Caco-2 (cell line): ENCODE results near the gene EPB41L4A. TPM values are rescaled to one million over a fixed set of nuclear protein-coding genes. Genes with fewer than 3 reads are reported as not detected.

Experiments used
- BruUV-seq: library from RNA; stranded (reverse); fragments of 400-500 nt; replicated peaks from 2 replicates; lab custom pipeline; 2021; lab: Mats Ljungman, UMichigan
- CTCF ChIA-PET: fragments of 300-600 bp; sonication (Branson Sonifier 250); formaldehyde crosslinking; loops from one replicate; lab custom pipeline; 2022; ENCODE audit warnings: antibody characterized with exemption; lab: Charles Lee
- POLR2A ChIA-PET: fragments of 300-600 bp; sonication (Branson Sonifier 250); formaldehyde crosslinking; loops from one replicate; lab custom pipeline; 2022; ENCODE audit warnings: antibody characterized with exemption; lab: Charles Lee
- DNase-seq, 2 experiments: peaks; one replicate each; pipeline versions ENCODE4 v3.0.0 to v3.0.0-alpha.2; 2020 to 2022
- H3K27me3 ChIP-seq: replicated peaks from 2 replicates; pipeline ENCODE4 v1.6.0; 2011; ENCODE audit warnings: low read length; ENCODE audit not compliant: control insufficient read depth, insufficient read depth
- H3K36me3 ChIP-seq: 2 replicates; pipeline ENCODE4 v1.5.1; 2011; ENCODE audit warnings: low read length; ENCODE audit not compliant: control insufficient read depth, insufficient read depth
- H3K4me1 ChIP-seq: fragments of 250-450 bp; sonication (Bioruptor Pico); 2 replicates; pipeline ENCODE4 v1.5.1; 2020; ENCODE audit warnings: mild to moderate bottlenecking
- H3K4me3 ChIP-seq: 2 replicates; pipeline ENCODE4 v1.5.1; 2011; ENCODE audit warnings: low read depth, mild to moderate bottlenecking, control low read depth, low read length
- H3K9me3 ChIP-seq: fragments of 250-450 bp; sonication (Bioruptor Pico); 2 replicates; pipeline ENCODE4 v1.5.1; 2020; ENCODE audit warnings: mild to moderate bottlenecking, moderate library complexity
- H3K27ac Mint-ChIP-seq: one replicate; pipeline ENCODE4 v1.8.0; 2022; ENCODE audit warnings: mixed read lengths; ENCODE audit not compliant: unreplicated experiment
- H3K27me3 Mint-ChIP-seq: one replicate; pipeline ENCODE4 v1.8.0; 2022; ENCODE audit warnings: mixed read lengths; ENCODE audit not compliant: insufficient read depth, unreplicated experiment
- H3K36me3 Mint-ChIP-seq: one replicate; pipeline ENCODE4 v1.8.0; 2022; ENCODE audit warnings: mild to moderate bottlenecking, mixed read lengths; ENCODE audit not compliant: insufficient read depth, unreplicated experiment
- H3K4me1 Mint-ChIP-seq: one replicate; pipeline ENCODE4 v1.8.0; 2022; ENCODE audit warnings: low read depth, mixed read lengths; ENCODE audit not compliant: unreplicated experiment
- H3K4me3 Mint-ChIP-seq: one replicate; pipeline ENCODE4 v1.8.0; 2022; ENCODE audit warnings: mild to moderate bottlenecking, moderate library complexity, mixed read lengths; ENCODE audit not compliant: unreplicated experiment
- H3K9me3 Mint-ChIP-seq: one replicate; pipeline ENCODE4 v1.8.0; 2022; ENCODE audit warnings: mixed read lengths; ENCODE audit not compliant: unreplicated experiment
- intact Hi-C: fragments of 100-400 bp; cut with micrococcal nuclease; formaldehyde crosslinking; loops from one replicate; pipeline ENCODE4 v1.10.0; 2022; ENCODE audit not compliant: unreplicated experiment
- total RNA-seq: library from RNA; stranded (reverse); gene quantifications from 2 replicates; pipeline ENCODE4 v1.2.3, GENCODE V29; 2022
- TF ChIP-seq, protein P1 (sequence below), 2 experiments: fragments of 200-600 bp in 1 of 2; IDR thresholded peaks; 1 replicate in 1 of 2; 2 replicates in 1 of 2; pipeline versions ENCODE4 v1.5.1 to v1.8.0; 2011 to 2022; ENCODE audit warnings: antibody characterized with exemption in 1 of 2, control low read depth in 1 of 2, inconsistent platforms in 1 of 2, low read depth in 1 of 2, low read length in 1 of 2, mild to moderate bottlenecking in 1 of 2, moderate library complexity in 1 of 2; ENCODE audit not compliant: insufficient read depth in 1 of 2, severe bottlenecking in 1 of 2, unreplicated experiment in 1 of 2

The EPB41L4A gene
- total RNA-seq, 1 experiment from 2014 or later: 1.4 TPM

GRCh38 chr5:112344540-112344939 lies 74.5 kb downstream of the EPB41L4A start:
- Mint-ChIP-seq H3K4me1 (no peaks in the 10 kb centered on the region), H3K36me3 (no peaks in the 10 kb centered on the region), H3K27me3 (peaks cover 10% of the 10 kb centered on the region), H3K4me3 (no peak overlapping the region), H3K27ac (no peak overlapping the region), H3K9me3 (no peaks in the 10 kb centered on the region)
- no peak for DNase-seq
- H3K4me3 ChIP-seq: no peak overlapping the region
- no peaks in the 10 kb centered on the region for H3K36me3 ChIP-seq
- no peaks in the 10 kb centered on the region for H3K27me3 ChIP-seq
- TF ChIP-seq, protein P1, sequence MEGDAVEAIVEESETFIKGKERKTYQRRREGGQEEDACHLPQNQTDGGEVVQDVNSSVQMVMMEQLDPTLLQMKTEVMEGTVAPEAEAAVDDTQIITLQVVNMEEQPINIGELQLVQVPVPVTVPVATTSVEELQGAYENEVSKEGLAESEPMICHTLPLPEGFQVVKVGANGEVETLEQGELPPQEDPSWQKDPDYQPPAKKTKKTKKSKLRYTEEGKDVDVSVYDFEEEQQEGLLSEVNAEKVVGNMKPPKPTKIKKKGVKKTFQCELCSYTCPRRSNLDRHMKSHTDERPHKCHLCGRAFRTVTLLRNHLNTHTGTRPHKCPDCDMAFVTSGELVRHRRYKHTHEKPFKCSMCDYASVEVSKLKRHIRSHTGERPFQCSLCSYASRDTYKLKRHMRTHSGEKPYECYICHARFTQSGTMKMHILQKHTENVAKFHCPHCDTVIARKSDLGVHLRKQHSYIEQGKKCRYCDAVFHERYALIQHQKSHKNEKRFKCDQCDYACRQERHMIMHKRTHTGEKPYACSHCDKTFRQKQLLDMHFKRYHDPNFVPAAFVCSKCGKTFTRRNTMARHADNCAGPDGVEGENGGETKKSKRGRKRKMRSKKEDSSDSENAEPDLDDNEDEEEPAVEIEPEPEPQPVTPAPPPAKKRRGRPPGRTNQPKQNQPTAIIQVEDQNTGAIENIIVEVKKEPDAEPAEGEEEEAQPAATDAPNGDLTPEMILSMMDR (IDR thresholded peaks at IDR 0.05; ENCODE audit: insufficient read depth in 1 of 2, low read depth in 1 of 2, low read length in 1 of 2, severe bottlenecking in 1 of 2, unreplicated experiment in 1 of 2): no peak
- ChIA-PET CTCF (interaction anchor here (0.6 kb wide), 1 partner anchor 132 kb away, joined by 4 read pairs; no protein-coding TSS in a partner anchor), POLR2A (no interaction called here)
- H3K9me3 ChIP-seq: no peaks in the 10 kb centered on the region
- intact Hi-C loops: no loop called here
- H3K4me1 ChIP-seq: no peaks in the 10 kb centered on the region
- no TSS peak for BruUV-seq

DNA sequence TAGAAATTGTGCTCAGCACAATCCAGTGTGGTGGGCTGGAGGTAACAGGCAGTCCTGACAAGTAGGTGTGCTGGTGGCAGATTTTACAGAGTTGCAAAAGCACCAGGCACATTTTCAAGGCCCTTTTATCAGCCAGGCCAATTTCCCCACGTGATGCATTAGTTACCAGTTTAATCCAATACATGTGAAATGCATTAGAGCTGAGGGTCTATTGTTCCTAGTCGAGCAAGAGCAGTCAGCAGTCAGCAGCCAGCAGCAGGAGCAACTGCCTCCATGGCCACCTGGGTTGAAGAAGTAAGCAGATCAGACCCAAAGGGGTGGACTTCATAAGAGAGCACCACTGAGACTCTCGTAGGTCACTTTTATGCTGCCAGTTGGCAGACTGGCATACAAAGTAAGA lies 76.7 kb downstream of the EPB41L4A start:
- DNase-seq: no peak
- ChIA-PET CTCF (no interaction called here), POLR2A (no interaction called here)
- Histone ChIP-seq H3K4me3 (no peak overlapping the region), H3K4me1 (no peaks in the 10 kb centered on the region), H3K27me3 (no peaks in the 10 kb centered on the region), H3K9me3 (no peaks in the 10 kb centered on the region), H3K36me3 (no peaks in the 10 kb centered on the region)
- TF ChIP-seq, protein P1 (IDR thresholded peaks at IDR 0.05; ENCODE audit: insufficient read depth in 1 of 2, low read depth in 1 of 2, low read length in 1 of 2, severe bottlenecking in 1 of 2, unreplicated experiment in 1 of 2): no peak
- intact Hi-C loops: no loop called here
- H3K9me3 Mint-ChIP-seq: no peaks in the 10 kb centered on the region
- no peaks in the 10 kb centered on the region for H3K36me3 Mint-ChIP-seq
- no peak overlapping the region for H3K4me3 Mint-ChIP-seq
- no peaks in the 10 kb centered on the region for H3K4me1 Mint-ChIP-seq
- H3K27ac Mint-ChIP-seq: no peak overlapping the region
- H3K27me3 Mint-ChIP-seq: peaks cover 10% of the 10 kb centered on the region
- BruUV-seq: no TSS peak

DNA sequence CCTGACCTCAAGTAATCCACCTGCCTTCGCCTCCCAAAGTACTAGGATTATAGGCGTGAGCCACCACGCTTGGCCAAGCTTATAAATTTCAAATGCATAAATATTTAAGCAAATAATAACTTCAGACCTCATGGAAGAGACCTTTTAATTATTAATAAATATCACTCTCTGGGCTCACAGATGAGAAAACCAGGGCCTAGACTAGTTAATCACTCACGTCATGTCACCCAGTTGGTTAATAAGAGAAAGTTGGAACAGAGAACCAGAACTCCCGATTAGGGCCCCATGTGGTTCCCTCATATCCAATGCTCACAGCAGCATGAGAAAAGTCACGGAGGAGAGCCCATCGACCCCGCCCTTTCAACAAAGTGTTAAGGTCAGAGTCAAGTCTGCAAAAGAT lies 79.3 kb downstream of the EPB41L4A start:
- CTCF ChIA-PET: no interaction called here

More for the DNA sequence above, 79.3 kb downstream of the EPB41L4A start:
- Histone ChIP-seq H3K27me3 (no peaks in the 10 kb centered on the region), H3K9me3 (no peaks in the 10 kb centered on the region), H3K36me3 (no peaks in the 10 kb centered on the region), H3K4me1 (no peaks in the 10 kb centered on the region), H3K4me3 (no peak overlapping the region)
- TF ChIP-seq, protein P1 (IDR thresholded peaks at IDR 0.05; ENCODE audit: insufficient read depth in 1 of 2, low read depth in 1 of 2, low read length in 1 of 2, severe bottlenecking in 1 of 2, unreplicated experiment in 1 of 2): no peak
- POLR2A ChIA-PET: no interaction called here
- DNase-seq: no peak
- Mint-ChIP-seq H3K27ac (no peak overlapping the region), H3K9me3 (no peaks in the 10 kb centered on the region), H3K4me1 (no peaks in the 10 kb centered on the region), H3K27me3 (peaks cover 15% of the 10 kb centered on the region), H3K36me3 (no peaks in the 10 kb centered on the region), H3K4me3 (no peak overlapping the region)
- BruUV-seq: no TSS peak
- intact Hi-C loops: no loop called here
